22Rv1 (cell line): ENCODE results near the gene SLC7A7.

Source experiments
- CTCF ChIP-seq: fragments of 450-650 bp; IDR thresholded peaks from 2 replicates; pipeline ENCODE4 v1.5.1; 2017; ENCODE audit warnings: mild to moderate bottlenecking
- ZFX ChIP-seq: fragments of 450-650 bp; IDR thresholded peaks from 2 replicates; pipeline ENCODE4 v1.6.1; 2017; ENCODE audit warnings: antibody characterized with exemption, borderline replicate concordance

GRCh38 chr14:22740020-22740419 is 75.2 kb downstream of the SLC7A7 start:
- TF ChIP-seq CTCF (no peak), ZFX (no peak)
